Stomach (tissue), 9 donors: ENCODE measurements around the gene GABBR2. TPM values are rescaled to one million over a fixed set of nuclear protein-coding genes. Genes with fewer than 3 reads are reported as not detected.

Experiments used
- DNase-seq, 2 donors: peaks; one replicate each; pipeline versions ENCODE4 v3.0.0 to v3.0.0-alpha.2; 2013 to 2019
- H3K27ac ChIP-seq, 5 donors: fragments of 200-600 bp in 4 of 5; sonication (generic) in 4 of 5; one replicate each; pipeline ENCODE4 v1.5.1; 2013 to 2019; ENCODE audit warnings: mild to moderate bottlenecking in 1 of 5, moderate library complexity in 1 of 5
- H3K27me3 ChIP-seq, 3 donors: fragments of 200-600 bp; sonication (generic); one replicate each; pipeline ENCODE4 v1.5.1; 2017 to 2019; ENCODE audit warnings: mixed run types in 1 of 3
- H3K36me3 ChIP-seq, 4 donors: fragments of 200-600 bp; sonication (generic); 1 replicate in 3 of 4; 2 replicates in 1 of 4; pipeline ENCODE4 v1.5.1; 2016 to 2019
- H3K4me1 ChIP-seq, 4 donors: fragments of 200-600 bp; sonication (generic); one replicate each; pipeline ENCODE4 v1.5.1; 2016 to 2019
- H3K4me3 ChIP-seq, 4 donors: fragments of 200-600 bp; sonication (generic) in 3 of 4; one replicate each; pipeline ENCODE4 v1.5.1; 2016 to 2019; ENCODE audit warnings: mild to moderate bottlenecking in 1 of 4
- H3K9me3 ChIP-seq, 4 donors: fragments of 200-600 bp; sonication (generic); one replicate each; pipeline ENCODE4 v1.5.1; 2016 to 2019
- EP300 ChIP-seq: sonication (generic); formaldehyde crosslinking; IDR thresholded peaks from one replicate; pipeline ENCODE4 v1.6.1; 2017; ENCODE audit warnings: antibody characterized with exemption
- POLR2A ChIP-seq, 4 donors: fragments of 450-650 bp; IDR thresholded peaks; one replicate each; pipeline ENCODE4 v1.6.1; 2016; ENCODE audit warnings: antibody characterized with exemption in 4 of 4, control low read depth in 2 of 4, mild to moderate bottlenecking in 1 of 4, moderate library complexity in 1 of 4
- POLR2AphosphoS5 ChIP-seq, 3 donors: sonication (generic); formaldehyde crosslinking; IDR thresholded peaks; one replicate each; pipeline ENCODE4 v1.6.1; 2016; ENCODE audit warnings: antibody characterized with exemption in 3 of 3
- WGBS, 5 donors: extraction: QIAGEN DNeasy Blood & Tissue Kit in 3 of 5; methylation state at CpG; one replicate each; pipeline versions ENCODE4 v1.1.5 to v1.1.7; 2013 to 2018; 5-methylcytosine and 5-hydroxymethylcytosine counted together
- intact Hi-C: fragments of 100-400 bp; cut with DNase I; formaldehyde crosslinking; loops from one replicate; pipeline ENCODE4 v1.15.1; 2023; ENCODE audit warnings: low total_unique reads
- polyA plus RNA-seq, 3 donors: library from polyadenylated mRNA; stranded (reverse); fragments of 200-250 nt; gene quantifications; one replicate each; pipeline ENCODE4 v1.2.3, GENCODE V29; 2013
- total RNA-seq, 5 donors: library from RNA; depleted of rRNA; stranded (reverse); fragments of >200 nt; gene quantifications; one replicate each; pipeline versions ENCODE4 v1.1.0 to v1.2.3, GENCODE V29; 2014 to 2016
- TF ChIP-seq, protein P1 (sequence below), 7 experiments: fragments of 450-650 bp in 4 of 7; fragments of 200-600 bp in 3 of 7; sonication (generic) in 3 of 7; IDR thresholded peaks; one replicate each; pipeline ENCODE4 v1.5.1; 2016 to 2019; ENCODE audit warnings: antibody characterized with exemption in 7 of 7, control low read depth in 2 of 7, mild to moderate bottlenecking in 1 of 7
- donor health status: healthy with polysubstance abuse.
- donor health status: Bipolar disorder and iron deficiency.
- donor health status: healthy.

GABBR2 gene
- total and polyA plus RNA-seq, 8 donors = 0.06 to 0.55 (median 0.08) TPM; not detected in 5

DNA sequence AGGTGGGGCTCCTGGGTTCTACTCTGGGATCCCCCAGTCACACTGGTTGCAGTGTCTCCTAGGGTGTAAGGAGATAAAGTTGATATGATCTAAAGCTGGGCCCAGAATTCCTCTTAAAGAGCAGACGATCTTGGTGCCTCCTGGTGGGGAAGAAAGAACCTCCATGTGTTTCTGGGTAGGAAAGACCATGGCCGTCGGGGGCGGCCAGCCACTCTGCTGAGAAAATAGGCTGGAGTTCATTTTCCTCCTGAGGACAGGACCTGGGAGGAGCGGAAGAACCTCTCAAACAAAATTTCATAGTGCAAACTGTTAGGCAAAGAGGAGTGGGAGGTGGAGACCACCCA lies 289.5 kb downstream of the GABBR2 start:
- 67 to 78% (median 75%) methylated on average over 5 of the region's 5 CpGs for WGBS, 5 donors
- peaks cover 0 to 16% (median 0%) of the 10 kb centered on the region in 4 donors for H3K9me3 ChIP-seq

DNA sequence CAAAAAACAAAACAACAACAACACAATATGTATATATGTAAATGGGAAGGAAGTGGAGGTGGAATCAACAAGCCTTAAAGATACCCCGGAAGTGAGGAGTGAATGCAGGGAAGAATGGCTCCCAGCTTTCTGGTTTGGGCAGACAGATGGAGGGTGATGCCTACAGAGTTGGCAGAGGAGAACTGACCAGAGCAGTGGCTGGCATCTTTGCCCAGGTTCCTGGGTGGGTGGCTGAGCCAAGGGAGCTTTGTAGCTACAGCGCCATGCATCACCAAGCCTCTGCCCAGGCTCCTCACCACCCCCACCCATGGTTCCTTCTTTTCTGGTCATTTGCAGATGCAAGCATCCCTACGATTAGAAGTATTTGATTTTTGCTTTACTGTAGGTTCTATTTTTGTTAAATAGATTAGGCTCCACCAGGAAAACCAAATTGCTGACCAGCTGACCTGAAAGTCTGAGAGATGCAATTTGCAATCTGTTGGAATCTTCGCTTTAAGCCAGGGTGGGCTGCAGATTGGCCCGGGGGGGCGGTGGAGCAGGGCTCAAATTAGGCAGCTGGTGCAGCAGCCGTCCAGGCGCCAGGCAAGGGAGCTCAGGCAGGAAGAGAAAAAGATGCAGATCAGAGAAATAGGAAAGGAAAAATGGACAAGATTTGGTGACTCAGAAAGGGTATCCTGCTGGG lies 290.0 kb downstream of the GABBR2 start:
- DNase-seq = no peak
- Histone ChIP-seq H3K36me3 (no peaks in the 10 kb centered on the region), H3K4me3 (no peak overlapping the region), H3K27me3 (peaks cover 0 to 10% (median 0%) of the 10 kb centered on the region in 3 donors), H3K4me1 (no peaks in the 10 kb centered on the region), H3K27ac (no peak overlapping the region), H3K9me3 (peaks cover 0 to 16% (median 0%) of the 10 kb centered on the region in 4 donors)
- intact Hi-C loops = no loop called here
- 80 to 89% (median 85%) methylated on average over 8 of the region's 8 CpGs for WGBS, 5 donors
- TF ChIP-seq POLR2AphosphoS5 (IDR thresholded peaks at IDR 0.05) (no peak), EP300 (no peak), POLR2A (IDR thresholded peaks at IDR 0.05) (no peak)
- TF ChIP-seq, protein P1, sequence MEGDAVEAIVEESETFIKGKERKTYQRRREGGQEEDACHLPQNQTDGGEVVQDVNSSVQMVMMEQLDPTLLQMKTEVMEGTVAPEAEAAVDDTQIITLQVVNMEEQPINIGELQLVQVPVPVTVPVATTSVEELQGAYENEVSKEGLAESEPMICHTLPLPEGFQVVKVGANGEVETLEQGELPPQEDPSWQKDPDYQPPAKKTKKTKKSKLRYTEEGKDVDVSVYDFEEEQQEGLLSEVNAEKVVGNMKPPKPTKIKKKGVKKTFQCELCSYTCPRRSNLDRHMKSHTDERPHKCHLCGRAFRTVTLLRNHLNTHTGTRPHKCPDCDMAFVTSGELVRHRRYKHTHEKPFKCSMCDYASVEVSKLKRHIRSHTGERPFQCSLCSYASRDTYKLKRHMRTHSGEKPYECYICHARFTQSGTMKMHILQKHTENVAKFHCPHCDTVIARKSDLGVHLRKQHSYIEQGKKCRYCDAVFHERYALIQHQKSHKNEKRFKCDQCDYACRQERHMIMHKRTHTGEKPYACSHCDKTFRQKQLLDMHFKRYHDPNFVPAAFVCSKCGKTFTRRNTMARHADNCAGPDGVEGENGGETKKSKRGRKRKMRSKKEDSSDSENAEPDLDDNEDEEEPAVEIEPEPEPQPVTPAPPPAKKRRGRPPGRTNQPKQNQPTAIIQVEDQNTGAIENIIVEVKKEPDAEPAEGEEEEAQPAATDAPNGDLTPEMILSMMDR (IDR thresholded peaks at IDR 0.05) = no peak

More for the DNA sequence above, 289.5 kb downstream of the GABBR2 start:
- intact Hi-C loops = no loop called here
- Histone ChIP-seq H3K4me3 (no peak overlapping the region), H3K36me3 (no peaks in the 10 kb centered on the region), H3K4me1 (no peaks in the 10 kb centered on the region), H3K27me3 (peaks cover 0 to 10% (median 0%) of the 10 kb centered on the region in 3 donors), H3K27ac (no peak overlapping the region)
- DNase-seq = no peak
- TF ChIP-seq EP300 (no peak), POLR2AphosphoS5 (IDR thresholded peaks at IDR 0.05) (no peak)

DNA sequence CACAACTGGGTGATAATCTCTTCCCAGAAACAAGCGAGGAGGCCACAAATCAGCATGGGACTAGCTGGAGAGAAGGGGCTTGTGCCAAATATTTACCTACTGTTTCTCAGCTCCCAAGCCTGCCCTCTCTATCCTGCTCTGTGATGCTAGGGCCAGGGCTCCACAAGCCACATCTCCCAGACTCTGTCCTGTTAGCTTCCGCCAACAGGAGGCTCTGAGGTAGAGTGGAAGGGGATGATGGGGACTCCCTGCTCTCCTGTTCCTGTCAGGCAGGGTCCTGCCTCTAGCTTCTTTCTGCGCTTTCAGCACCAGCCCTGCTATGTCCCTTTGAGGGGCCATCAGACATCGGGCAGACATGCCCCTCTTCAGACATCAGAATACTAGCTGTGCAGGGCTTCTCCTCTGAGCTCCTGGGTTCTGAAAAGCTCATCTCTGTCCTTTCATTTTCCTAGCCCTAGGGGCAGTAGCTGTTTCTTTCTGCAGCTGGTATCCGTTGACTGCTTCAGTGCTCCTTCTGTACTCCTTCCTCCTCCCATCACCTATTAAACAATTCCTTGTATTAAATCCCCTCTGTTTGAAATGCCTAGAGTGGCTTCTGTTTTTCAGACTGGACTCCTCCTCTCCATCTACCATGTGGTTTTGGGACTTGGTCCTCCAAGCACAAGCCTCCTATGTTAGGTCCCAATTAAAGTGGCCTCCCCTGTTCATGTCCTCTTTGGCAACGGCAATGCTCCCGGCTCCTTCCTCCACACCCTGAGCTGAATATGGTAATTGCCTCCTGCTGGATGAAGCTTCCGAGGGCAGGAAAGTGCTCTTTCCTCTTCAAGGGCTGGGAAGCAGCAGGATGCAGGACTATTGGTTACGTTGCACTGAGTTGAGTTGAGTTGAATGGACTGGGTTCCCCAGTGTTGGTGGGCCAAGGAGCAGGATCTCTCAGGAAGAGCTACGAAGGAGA lies 292.2 kb downstream of the GABBR2 start:
- TF ChIP-seq POLR2AphosphoS5 (IDR thresholded peaks at IDR 0.05) = no peak
- TF ChIP-seq POLR2A (IDR thresholded peaks at IDR 0.05) = no peak
- TF ChIP-seq, protein P1 (IDR thresholded peaks at IDR 0.05) = no peak
- no peak for TF ChIP-seq EP300
- Histone ChIP-seq H3K27ac (no peak overlapping the region), H3K36me3 (no peaks in the 10 kb centered on the region), H3K27me3 (peaks cover 0 to 10% (median 0%) of the 10 kb centered on the region in 3 donors), H3K4me1 (no peaks in the 10 kb centered on the region), H3K9me3 (peaks cover 0 to 16% (median 0%) of the 10 kb centered on the region in 4 donors), H3K4me3 (no peak overlapping the region)
- DNase-seq = no peak
- intact Hi-C loops = no loop called here
- WGBS, 5 donors = 65 to 75% (median 72%) methylated on average over 10 of the region's 10 CpGs

DNA sequence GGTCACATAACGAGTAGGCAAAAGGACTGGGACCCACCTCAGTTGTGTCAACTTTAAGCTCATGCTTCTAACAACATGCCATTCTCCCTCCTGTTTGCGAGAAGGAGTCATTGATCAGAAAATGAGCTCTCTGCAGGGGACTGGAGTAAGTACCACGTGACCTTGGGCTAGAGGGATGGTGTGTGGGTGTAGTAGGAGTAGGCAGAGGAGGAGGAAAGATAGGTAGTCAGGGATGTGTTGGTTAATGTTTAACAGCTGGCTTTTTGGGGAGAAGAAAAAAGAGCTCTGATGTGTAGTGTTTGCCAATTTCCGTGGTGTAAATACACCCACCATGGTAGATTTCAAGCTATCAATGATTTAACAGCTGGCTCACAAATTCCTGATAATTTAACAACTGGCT lies 293.0 kb downstream of the GABBR2 start:
- intact Hi-C loops = no loop called here
- H3K9me3 ChIP-seq = peaks cover 0 to 16% (median 0%) of the 10 kb centered on the region in 4 donors
- H3K27ac ChIP-seq = no peak overlapping the region
- no peak for DNase-seq
- no peaks in the 10 kb centered on the region for H3K36me3 ChIP-seq
- H3K4me3 ChIP-seq = no peak overlapping the region
- TF ChIP-seq EP300 (no peak), POLR2AphosphoS5 (IDR thresholded peaks at IDR 0.05) (no peak), POLR2A (IDR thresholded peaks at IDR 0.05) (no peak)
- TF ChIP-seq, protein P1 (IDR thresholded peaks at IDR 0.05) = no peak
- H3K4me1 ChIP-seq = no peaks in the 10 kb centered on the region
- 27 to 50% (median 47%) methylated on average over 4 of the region's 4 CpGs for WGBS, 5 donors
- H3K27me3 ChIP-seq = peaks cover 0 to 10% (median 0%) of the 10 kb centered on the region in 3 donors
